SU-DHL-6 (cell line): ENCODE measurements around the gene NXN.
"Not testable (repeated sequence)": the region's sequence is repeated elsewhere in the genome, so short reads cannot be mapped to it uniquely, and the experiment has no call there.

Experiments
- H2AFZ ChIP-seq: fragments of 200-600 bp; sonication (generic); 2 replicates; pipeline ENCODE4 v1.6.1; 2014; ENCODE audit warnings: low read depth, mild to moderate bottlenecking, moderate library complexity, mixed read lengths, antibody characterized with exemption, low read length; ENCODE audit not compliant: severe bottlenecking
- H3F3A ChIP-seq: fragments of 200-600 bp; shearing (Covaris generic); 2 replicates; pipeline ENCODE4 v1.6.0; 2016; ENCODE audit warnings: antibody characterized with exemption, mild to moderate bottlenecking; ENCODE audit not compliant: insufficient read depth
- H3K27ac ChIP-seq: fragments of 200-600 bp; sonication (generic); 2 replicates; pipeline ENCODE4 v1.5.1; 2016; ENCODE audit warnings: low read depth, mild to moderate bottlenecking, low read length, moderate library complexity, mixed read lengths
- H3K27me3 ChIP-seq: fragments of 200-600 bp; sonication (generic), shearing (Covaris generic); 2 replicates; pipeline ENCODE4 v1.6.0; 2014; ENCODE audit warnings: mild to moderate bottlenecking, low read length
- H3K36me3 ChIP-seq: fragments of 200-600 bp; sonication (generic); 2 replicates; pipeline ENCODE4 v1.6.1; 2014; ENCODE audit warnings: mild to moderate bottlenecking, low read length, mixed read lengths
- H3K4me2 ChIP-seq: fragments of 300-600, 200-600 bp; shearing (Covaris generic), sonication (generic); 2 replicates; pipeline ENCODE4 v1.6.0; 2014; ENCODE audit warnings: low read length, low read depth, mild to moderate bottlenecking; ENCODE audit not compliant: poor library complexity, severe bottlenecking
- H3K4me3 ChIP-seq: fragments of 200-600 bp; sonication (generic); 2 replicates; pipeline ENCODE4 v1.5.1; 2014; ENCODE audit warnings: antibody characterized with exemption, low read length, mild to moderate bottlenecking, mixed read lengths; ENCODE audit not compliant: insufficient read depth, poor library complexity, severe bottlenecking
- H3K79me2 ChIP-seq: fragments of 200-600 bp; sonication (generic); 2 replicates; pipeline ENCODE4 v1.6.1; 2014; ENCODE audit warnings: mild to moderate bottlenecking, low read length, moderate library complexity; ENCODE audit not compliant: insufficient read depth
- H3K9ac ChIP-seq: fragments of 200-600 bp; sonication (generic); 2 replicates; pipeline ENCODE4 v1.7.0; 2014; ENCODE audit warnings: mild to moderate bottlenecking, low read length
- H3K9me2 ChIP-seq: fragments of 200-600 bp; sonication (generic); replicated peaks from 2 replicates; pipeline ENCODE4 v1.6.1; 2014; ENCODE audit warnings: low read length; ENCODE audit not compliant: insufficient read depth
- H3K9me3 ChIP-seq: fragments of 200-600 bp; sonication (generic); 2 replicates; pipeline ENCODE4 v1.6.1; 2014; ENCODE audit warnings: low read length, mixed read lengths; ENCODE audit not compliant: insufficient read depth
- H4K20me1 ChIP-seq: fragments of 200-600 bp; sonication (generic); 2 replicates; pipeline ENCODE4 v1.6.1; 2014; ENCODE audit warnings: low read depth, mild to moderate bottlenecking, antibody characterized with exemption, low read length, moderate library complexity, mixed read lengths
- CTCF ChIP-seq: fragments of 200-600 bp; sonication (generic); IDR thresholded peaks from one replicate; pipeline ENCODE4 v1.5.1; 2017; ENCODE audit warnings: antibody characterized with exemption, mild to moderate bottlenecking, low read length, moderate library complexity; ENCODE audit not compliant: insufficient read depth, poor library complexity, severe bottlenecking
- EZH2phosphoT487 ChIP-seq: fragments of 200-600 bp; sonication (generic), shearing (Covaris generic); conservative IDR thresholded peaks from 2 replicates; pipeline ENCODE4 v1.6.1; 2018; ENCODE audit warnings: mild to moderate bottlenecking, antibody characterized with exemption, low read length, moderate library complexity, mixed read lengths

The NXN gene

GRCh38 chr17:996554-997344, 17.2 kb upstream of the NXN start, which contains the start of gene TIMM22:
Gene TIMM22 (plus strand): TSS chr17:997129. CDS start chr17:997143, 14 bp downstream.
- Histone ChIP-seq H3K79me2 (0 out of 2 replicates have a peak, but pooled peaks cover 8% of the 10 kb centered on the region), H2AFZ (peak within 1 kb of the TSS; percentile 94), H3K9me3 (peaks cover 23% of the 10 kb centered on the region; the same call in 1 of the 2 replicates), H3K4me3 (peak within 1 kb of the TSS; percentile 75), H3K9me2 (no peaks in the 10 kb centered on the region), H4K20me1 (peaks cover 5% of the 10 kb centered on the region; the same call in 1 of the 2 replicates), H3K27ac (peak within 1 kb of the TSS; percentile 71), H3K27me3 (no peaks in the 10 kb centered on the region), H3F3A (peaks cover 9% of the 10 kb centered on the region; the same call in 1 of the 2 replicates), H3K4me2 (peak within 1 kb of the TSS; percentile 71), H3K36me3 (no peaks in the 10 kb centered on the region), H3K9ac (peak within 1 kb of the TSS; percentile 84)
- TF ChIP-seq CTCF = peak; percentile 77
- TF ChIP-seq EZH2phosphoT487 = no peak

GRCh38 chr17:995324-995723, 15.7 kb upstream of the NXN start:
- H3K4me3 ChIP-seq, H3K27me3 ChIP-seq, H3K9ac ChIP-seq, H4K20me1 ChIP-seq, H3K79me2 ChIP-seq, H3K36me3 ChIP-seq, H3F3A ChIP-seq, H3K9me2 ChIP-seq, H3K4me2 ChIP-seq, H3K27ac ChIP-seq, H2AFZ ChIP-seq: not testable (repeated sequence)
- peaks cover 23% of the 10 kb centered on the region; the same call in 1 of the 2 replicates for H3K9me3 ChIP-seq

- 0 out of 2 replicates have a peak, but pooled peaks cover 3% of the 10 kb centered on the region for H3K79me2 ChIP-seq
- H3K27me3 ChIP-seq = no peaks in the 10 kb centered on the region
- no peaks in the 10 kb centered on the region for H3K9me2 ChIP-seq
- H3K4me2 ChIP-seq = no peak overlapping the region
- H3K4me3 ChIP-seq = no peak overlapping the region
- no peak for TF ChIP-seq CTCF
- no peak overlapping the region for H2AFZ ChIP-seq
- H3K9me3 ChIP-seq = peaks cover 23% of the 10 kb centered on the region; the same call in 1 of the 2 replicates
- H3F3A ChIP-seq = no peaks in the 10 kb centered on the region
- H4K20me1 ChIP-seq = no peaks in the 10 kb centered on the region
- no peaks in the 10 kb centered on the region for H3K36me3 ChIP-seq
- H3K9ac ChIP-seq = no peak overlapping the region
- H3K27ac ChIP-seq = no peak overlapping the region
These were observed 13.4 kb upstream of the NXN start for GRCh38 chr17:992933-993332.

DNA sequence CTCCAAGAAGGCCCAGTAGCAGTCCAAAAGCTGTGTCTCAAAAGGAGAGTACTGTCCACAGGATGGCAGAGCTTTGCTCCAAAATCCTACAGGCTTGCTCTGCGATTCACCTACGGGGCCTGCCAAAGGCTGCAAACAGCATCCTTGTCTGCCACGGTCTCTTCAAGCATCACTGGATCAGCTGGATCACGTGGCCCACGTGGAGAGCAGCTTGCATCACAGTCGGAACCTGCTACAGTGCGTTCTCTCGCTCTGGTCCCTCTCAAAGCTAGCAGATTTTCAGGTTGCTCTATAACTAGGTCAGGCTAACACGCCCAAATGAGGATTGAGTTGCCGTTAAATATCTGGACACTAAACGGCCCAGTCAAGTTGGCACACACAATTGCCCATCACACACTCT, 9.0 kb upstream of the NXN start:
- Histone ChIP-seq H3K9ac (no peak overlapping the region), H3K27me3 (no peaks in the 10 kb centered on the region), H3K4me3 (no peak overlapping the region), H3F3A (no peaks in the 10 kb centered on the region), H3K4me2 (no peak overlapping the region), H3K36me3 (no peaks in the 10 kb centered on the region), H3K27ac (no peak overlapping the region), H3K9me2 (no peaks in the 10 kb centered on the region), H2AFZ (no peak overlapping the region), H3K9me3 (peaks cover 7% of the 10 kb centered on the region; the same call in 1 of the 2 replicates), H4K20me1 (no peaks in the 10 kb centered on the region), H3K79me2 (no peaks in the 10 kb centered on the region)
- no peak for TF ChIP-seq EZH2phosphoT487
- TF ChIP-seq CTCF = no peak
